Dermis blood vessel endothelial cell (primary cell): ENCODE data around the gene EEF1A2. TPM values are rescaled to one million over a fixed set of nuclear protein-coding genes. Genes with fewer than 3 reads are reported as not detected.

Experiments used
- DNase-seq: peaks from one replicate; pipeline ENCODE4 v3.0.0; 2010
- total RNA-seq: library from RNA; depleted of rRNA; stranded (reverse); fragments of >200 nt; gene quantifications from 2 replicates; pipeline ENCODE4 v1.2.3, GENCODE V29; 2014

EEF1A2 gene
- total RNA-seq, 1 donor from 2014 or later = 5.3 TPM

DNA sequence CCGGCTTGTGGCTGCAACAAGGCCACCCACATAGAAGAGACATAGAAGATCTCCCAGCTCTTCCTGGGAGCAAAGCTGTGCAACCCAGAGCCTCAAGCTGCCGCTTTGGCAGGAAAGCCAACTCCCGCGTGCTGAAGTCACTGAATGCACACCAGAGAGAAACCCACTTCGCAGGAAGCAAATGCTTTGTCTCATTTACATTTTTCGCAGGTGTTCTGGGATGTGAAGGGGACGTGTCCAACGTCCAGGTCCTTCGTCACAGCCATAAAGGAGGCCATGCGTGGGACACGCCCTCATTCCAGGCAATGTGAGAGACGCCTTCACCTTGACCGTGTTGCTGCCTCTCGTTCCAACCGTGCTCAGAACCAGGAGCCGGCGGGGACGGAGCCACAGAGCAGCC is 50.9 kb downstream of the EEF1A2 start:
- no peak for DNase-seq

DNA sequence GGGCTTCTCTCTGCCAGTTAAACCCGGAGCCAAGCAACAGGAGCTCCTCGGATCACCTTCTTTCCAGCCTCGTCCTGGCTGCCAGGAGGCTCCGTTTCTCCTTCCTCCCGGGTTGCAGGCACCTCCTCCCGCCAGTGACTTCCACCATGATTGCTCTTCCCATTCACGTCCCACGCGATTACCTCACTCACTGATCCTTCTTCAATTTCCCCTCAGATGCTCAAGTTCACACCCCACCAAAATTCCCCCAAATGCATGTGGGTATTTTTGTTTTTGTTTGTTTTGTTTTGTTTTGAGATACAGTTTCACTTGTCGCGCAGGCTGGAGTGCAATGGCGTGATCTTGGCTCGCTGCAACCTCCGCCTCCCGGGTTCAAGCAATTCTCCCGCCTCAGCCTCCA is 51.6 kb downstream of the EEF1A2 start:
- no peak for DNase-seq

GRCh38 chr20:63446216-63447024 is 52.5 kb downstream of the EEF1A2 start:
- no peak for DNase-seq

DNA sequence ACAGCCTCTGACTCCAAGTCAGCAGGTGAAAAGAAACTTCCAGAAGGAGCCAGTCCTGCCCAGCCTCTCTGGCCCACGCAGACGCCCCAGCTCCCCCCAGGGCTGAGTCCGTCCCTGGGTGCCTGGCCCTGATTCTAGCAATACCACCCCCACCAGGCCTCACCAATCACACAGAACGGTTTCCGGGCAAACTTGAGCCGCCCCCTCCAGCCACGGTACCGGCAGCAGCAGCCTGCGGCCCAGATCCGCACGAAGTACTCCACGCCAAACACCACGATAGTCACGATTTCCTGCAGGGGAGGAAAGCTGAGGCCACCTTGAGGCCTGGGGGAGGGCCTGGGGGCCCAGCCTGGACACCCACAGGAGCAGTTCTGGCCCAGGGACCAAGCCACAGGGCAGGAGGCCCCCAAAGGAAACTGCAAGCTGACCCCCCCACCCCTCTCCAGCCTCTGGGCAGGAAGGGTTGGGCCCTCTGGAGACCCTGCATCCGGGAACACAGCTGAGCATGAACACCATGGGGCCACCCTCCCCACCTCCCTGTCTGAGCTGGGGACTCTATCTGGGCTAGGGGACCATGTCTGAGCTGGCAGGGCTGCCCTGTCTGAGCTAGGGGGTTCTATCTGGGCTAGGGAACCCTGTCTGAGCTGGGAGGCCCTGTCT is 53.7 kb downstream of the EEF1A2 start:
- no peak for DNase-seq

GRCh38 chr20:63444548-63444947 is 54.3 kb downstream of the EEF1A2 start:
- no peak for DNase-seq

DNA sequence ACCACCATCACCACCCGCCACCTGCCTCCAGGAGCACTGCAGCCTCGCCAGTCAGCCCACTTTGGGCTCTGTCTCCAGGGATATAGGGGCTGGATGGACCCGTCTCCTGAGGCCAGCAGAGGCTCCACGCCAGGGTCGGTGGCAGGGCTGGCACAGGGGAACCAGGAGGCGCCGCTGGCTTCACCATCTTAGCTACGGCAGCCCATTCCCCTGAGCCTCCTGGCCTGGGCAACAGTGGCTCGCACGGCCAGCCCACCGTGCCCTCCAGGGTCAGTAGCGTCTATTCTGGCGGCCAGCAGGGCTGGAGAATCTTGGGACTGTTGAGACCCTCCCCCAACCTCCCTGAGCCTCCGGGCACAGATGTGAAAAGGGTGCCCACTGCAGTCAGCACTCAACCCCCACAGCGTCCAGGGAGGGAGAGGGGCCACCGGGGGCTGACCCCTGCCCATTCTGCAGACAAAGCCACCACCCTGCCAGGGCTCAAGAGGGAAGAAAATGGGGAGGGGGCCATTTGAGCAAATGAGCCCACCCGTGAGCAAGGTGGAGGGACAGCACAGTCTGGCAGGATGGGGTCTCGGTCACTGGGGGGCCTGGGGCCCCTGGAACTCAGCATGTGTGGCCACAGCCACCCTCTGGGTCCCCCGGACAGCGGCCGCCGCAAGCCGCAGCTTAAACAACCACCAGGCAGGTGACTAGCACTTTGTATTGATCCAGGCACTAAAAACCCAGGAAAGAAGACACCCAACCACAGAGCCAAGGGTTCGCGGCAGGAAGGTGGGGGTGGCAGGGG is 55.1 kb downstream of the EEF1A2 start:
- no peak for DNase-seq

GRCh38 chr20:63442100-63442493 is 56.8 kb downstream of the EEF1A2 start:
- peak; percentile 73 for DNase-seq

DNA sequence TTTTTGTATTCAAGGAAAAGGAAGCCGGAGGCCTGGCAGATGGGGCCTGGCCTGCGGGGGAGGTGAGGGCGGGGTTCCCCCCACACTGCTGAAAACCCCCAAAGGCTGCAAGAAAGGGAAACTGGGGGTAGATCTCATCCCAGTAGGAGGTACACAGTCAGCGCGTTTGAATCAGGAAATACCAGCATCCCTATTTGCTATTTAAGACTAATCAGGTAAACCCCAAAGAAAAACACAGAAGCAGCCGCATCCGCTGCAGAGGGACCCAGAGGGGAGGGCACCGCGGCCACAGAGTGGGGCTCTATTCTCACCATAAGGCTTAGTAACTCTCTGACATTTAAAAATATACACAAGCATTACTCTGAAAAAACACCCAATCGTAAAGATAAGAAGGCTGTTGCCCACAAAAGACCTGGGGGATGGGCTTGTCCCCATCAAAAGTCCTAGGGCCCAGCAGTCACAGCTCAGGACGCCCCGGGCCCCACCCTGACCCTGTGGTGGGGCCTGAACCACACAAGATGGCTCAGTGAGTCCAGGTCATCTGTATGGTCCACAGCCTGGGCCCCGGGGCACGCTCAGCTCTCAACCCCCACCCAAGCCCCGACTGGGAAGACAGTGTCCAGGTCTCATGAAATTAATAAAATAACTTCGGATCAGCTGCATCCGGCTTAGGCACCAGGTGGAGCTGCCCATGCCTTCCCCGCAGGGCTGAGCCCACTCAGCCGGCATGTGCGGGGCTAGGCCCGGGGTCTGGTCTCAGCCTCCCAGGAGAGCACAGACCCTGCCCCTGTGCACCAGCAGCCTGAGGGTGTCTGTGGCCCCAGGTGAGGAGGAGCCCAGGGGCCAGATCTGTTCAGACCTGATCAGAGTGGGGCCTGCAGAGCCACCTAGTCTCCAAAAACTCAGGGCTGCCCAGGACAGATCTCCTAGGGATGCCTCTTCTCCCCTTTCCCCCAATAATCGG is 57.5 kb downstream of the EEF1A2 start:
- DNase-seq = no peak

GRCh38 chr20:63440366-63440955 is 58.4 kb downstream of the EEF1A2 start:
- no peak for DNase-seq

DNA sequence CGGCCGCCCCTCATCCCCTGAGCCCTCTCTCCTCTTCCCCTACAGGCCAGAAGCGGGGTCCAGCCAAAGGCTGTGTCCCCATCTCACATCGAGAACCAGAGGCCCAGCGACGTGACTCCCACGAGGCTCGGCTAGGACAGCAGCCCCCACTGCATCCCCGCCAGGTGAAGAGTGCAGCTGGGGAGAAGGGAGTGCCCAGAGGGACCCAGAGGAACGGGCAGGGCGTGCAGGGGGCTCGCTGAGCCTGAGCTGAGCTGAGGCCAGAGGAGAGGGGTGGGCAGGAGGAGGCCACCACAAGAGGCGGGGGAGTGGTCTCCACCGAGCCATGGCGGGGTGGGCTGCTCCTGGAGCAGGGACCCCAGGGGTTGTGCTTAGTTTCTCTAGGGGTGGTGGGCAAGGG is 59.0 kb downstream of the EEF1A2 start:
- DNase-seq = no peak

GRCh38 chr20:63438121-63438520 is 60.8 kb downstream of the EEF1A2 start:
- DNase-seq = no peak

Other genes starting within 250 kb of the EEF1A2 start
- not detected in 2 replicates for gene NKAIN4, start 244.6 kb downstream of the EEF1A2 start, total RNA-seq
- 60.0 and 70.8 TPM in 2 replicates for gene ARFGAP1, start 226.3 kb downstream of the EEF1A2 start, total RNA-seq
- under 0.01 TPM in 1 of 2 replicates, not detected in the other for gene COL20A1, start 205.9 kb downstream of the EEF1A2 start, total RNA-seq
- gene CHRNA4, start 137.7 kb downstream of the EEF1A2 start, total RNA-seq = not detected in 2 replicates
- not detected in 2 replicates for gene KCNQ2, start 26.4 kb downstream of the EEF1A2 start, total RNA-seq
- 19.9 and 37.3 TPM in 2 replicates for gene PPDPF, start 21.7 kb upstream of the EEF1A2 start, total RNA-seq
- gene PTK6, start 38.3 kb upstream of the EEF1A2 start, total RNA-seq = under 0.01 and 0.05 TPM in 2 replicates
- gene SRMS, start 48.7 kb upstream of the EEF1A2 start, total RNA-seq = not detected in 2 replicates
- 1.2 and 2.4 TPM in 2 replicates for gene FNDC11, start 55.1 kb upstream of the EEF1A2 start, total RNA-seq
- 54.8 and 64.0 TPM in 2 replicates for gene HELZ2, start 75.2 kb upstream of the EEF1A2 start, total RNA-seq
- 10.9 and 18.7 TPM in 2 replicates for gene GMEB2, start 128.0 kb upstream of the EEF1A2 start, total RNA-seq
- 0.85 and 1.2 TPM in 2 replicates for gene STMN3, start 154.3 kb upstream of the EEF1A2 start, total RNA-seq
- gene RTEL1, start 159.2 kb upstream of the EEF1A2 start, total RNA-seq = 13.4 and 17.9 TPM in 2 replicates
- 16.8 and 22.0 TPM in 2 replicates for gene TNFRSF6B, start 197.6 kb upstream of the EEF1A2 start, total RNA-seq
- 46.9 and 48.3 TPM in 2 replicates for gene ARFRP1, start 208.9 kb upstream of the EEF1A2 start, total RNA-seq
- gene ZGPAT, start 209.0 kb upstream of the EEF1A2 start, total RNA-seq = 25.6 and 29.1 TPM in 2 replicates
- gene LIME1, start 237.6 kb upstream of the EEF1A2 start, total RNA-seq = 3.4 and 3.7 TPM in 2 replicates
- gene SLC2A4RG, start 240.7 kb upstream of the EEF1A2 start, total RNA-seq = 11.7 and 24.1 TPM in 2 replicates